NCI-H2081 (cell line): ENCODE data around the gene PLB1.

Experiments used
- DNase-seq, 2 experiments: peaks; one replicate each; lab custom pipeline; 2025; lab: John Stamatoyannopoulos, UW

PLB1 gene

GRCh38 chr2:28565720-28566295 is 69.9 kb downstream of the PLB1 start:
- DNase-seq = peak in 1 of 2 experiments; percentile 69

- DNase-seq = peak; percentile 87
Observed at GRCh38 chr2:28566521-28567041, 70.7 kb downstream of the PLB1 start.

GRCh38 chr2:28567061-28567471 is 71.2 kb downstream of the PLB1 start:
- peak; percentile 51 to 77 for DNase-seq

GRCh38 chr2:28568036-28568435 is 72.2 kb downstream of the PLB1 start:
- DNase-seq = no peak

- no peak for DNase-seq
Observed at GRCh38 chr2:28568533-28568932, 72.7 kb downstream of the PLB1 start.

GRCh38 chr2:28570431-28570830 is 74.6 kb downstream of the PLB1 start:
- no peak for DNase-seq

- DNase-seq = no peak
Observed at GRCh38 chr2:28576714-28577113, 80.9 kb downstream of the PLB1 start.

GRCh38 chr2:28577791-28578680 is 82.2 kb downstream of the PLB1 start:
- DNase-seq = no peak

- no peak for DNase-seq
Observed at GRCh38 chr2:28578774-28579173, 82.9 kb downstream of the PLB1 start.

GRCh38 chr2:28579606-28580005 is 83.7 kb downstream of the PLB1 start:
- no peak for DNase-seq

GRCh38 chr2:28580078-28580477 is 84.2 kb downstream of the PLB1 start:
- DNase-seq = no peak

- no peak for DNase-seq
Observed at GRCh38 chr2:28581312-28581711, 85.5 kb downstream of the PLB1 start.

- DNase-seq = no peak
Observed at GRCh38 chr2:28582152-28582551, 86.3 kb downstream of the PLB1 start.

- no peak for DNase-seq
Observed at GRCh38 chr2:28582595-28582994, 86.7 kb downstream of the PLB1 start.

- peak in 1 of 2 experiments; percentile 18 for DNase-seq
Observed at GRCh38 chr2:28583899-28584553, 88.2 kb downstream of the PLB1 start.

- DNase-seq = no peak
Observed at GRCh38 chr2:28586867-28587266, 91.0 kb downstream of the PLB1 start.

- DNase-seq = no peak
Observed at GRCh38 chr2:28587526-28588291, 91.8 kb downstream of the PLB1 start.

- no peak for DNase-seq
Observed at GRCh38 chr2:28588292-28588670, 92.4 kb downstream of the PLB1 start.

GRCh38 chr2:28589746-28590463 is 94.0 kb downstream of the PLB1 start:
- no peak for DNase-seq

GRCh38 chr2:28590496-28591301 is 94.8 kb downstream of the PLB1 start:
- no peak for DNase-seq
